Activated naive CD8-positive, alpha-beta T cell treated with anti-CD3 and anti-CD28 coated beads, Interleukin-2, amount 50 U/mL, for 16 hours (primary cell): ENCODE data around the gene EHMT1.
A peak's percentile ranks its signal among the peaks of the same experiment; 100 is the strongest.
"Not testable (repeated sequence)": the region's sequence is repeated elsewhere in the genome, so short reads cannot be mapped to it uniquely, and the experiment has no call there.

Experiments
- DNase-seq: peaks from one replicate; pipeline ENCODE4 v3.0.0-alpha.2; 2020; ENCODE audit warnings: low read depth, low spot score

EHMT1 gene

DNA sequence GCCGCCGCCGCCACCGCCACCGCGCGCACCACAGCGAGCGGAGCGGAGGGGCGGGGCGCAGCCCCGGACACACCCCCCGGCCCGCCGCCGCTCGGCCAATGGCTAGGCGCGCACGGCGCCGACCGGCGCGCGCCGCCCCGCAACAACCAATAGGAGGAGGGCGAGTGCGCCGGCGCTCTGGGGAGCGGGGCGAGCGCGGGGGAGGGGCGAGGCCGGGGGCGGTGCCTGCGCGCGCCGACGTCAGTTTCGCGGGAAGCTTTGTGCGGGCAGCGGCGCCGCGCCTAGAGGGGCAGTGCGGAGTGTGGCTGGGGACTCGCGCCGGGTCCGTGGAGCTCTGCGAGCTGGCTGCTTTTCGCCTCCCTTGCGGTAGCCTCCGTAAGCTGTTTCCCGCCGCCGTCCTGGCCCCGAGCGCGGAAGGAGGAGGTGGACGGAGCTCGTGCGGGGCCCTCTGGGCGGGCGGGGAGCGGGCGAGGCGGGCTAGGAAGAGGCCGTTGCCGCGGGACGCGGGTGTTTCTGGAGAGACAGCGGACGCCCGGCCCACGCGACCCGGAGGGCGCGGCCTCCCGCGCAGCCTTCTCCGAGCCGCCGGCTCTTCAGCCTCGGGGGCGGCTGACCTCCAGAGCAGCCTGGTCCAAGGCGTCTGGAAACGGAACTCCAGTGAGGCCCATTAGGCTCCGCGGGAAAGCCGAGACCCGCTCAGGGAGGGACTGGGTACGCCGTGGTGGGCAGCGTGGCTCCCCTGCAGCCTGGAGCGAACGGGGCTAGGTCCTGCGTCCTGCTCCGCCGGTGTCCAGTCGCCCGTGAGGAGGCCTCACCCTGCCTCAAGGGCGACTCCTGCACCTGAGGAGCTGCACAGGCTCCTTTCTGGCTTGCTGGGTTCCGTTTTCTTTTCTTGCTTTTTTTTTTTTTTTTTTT is 28.1 kb upstream of the EHMT1 start, which contains the start of gene ZMYND19:
ZMYND19 (minus strand) TSS at position 44 of the 915 bp plus-strand sequence. CDS start 249 bp downstream, outside the sequence.
- peak; percentile 72 for DNase-seq

DNA sequence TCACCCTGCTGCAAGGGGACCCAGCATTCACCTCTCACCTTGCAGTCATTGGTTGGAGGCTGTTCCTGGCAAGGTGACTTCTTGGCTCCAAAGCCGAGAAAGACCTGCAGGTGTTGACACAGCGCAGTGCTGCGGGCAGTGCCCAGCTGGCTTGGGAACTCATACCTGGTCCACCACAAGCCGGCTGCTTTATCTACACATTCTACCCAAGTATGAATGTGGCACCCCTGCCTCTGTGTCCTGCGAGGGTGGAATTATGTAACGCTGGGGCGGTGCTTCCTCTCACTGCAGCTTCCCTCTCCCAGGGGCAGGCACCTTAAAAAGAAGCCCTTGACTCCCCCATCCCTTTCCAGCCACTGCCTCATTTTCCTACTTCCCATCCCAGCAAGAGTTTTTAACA is 26.0 kb upstream of the EHMT1 start:
- DNase-seq: no peak

DNA sequence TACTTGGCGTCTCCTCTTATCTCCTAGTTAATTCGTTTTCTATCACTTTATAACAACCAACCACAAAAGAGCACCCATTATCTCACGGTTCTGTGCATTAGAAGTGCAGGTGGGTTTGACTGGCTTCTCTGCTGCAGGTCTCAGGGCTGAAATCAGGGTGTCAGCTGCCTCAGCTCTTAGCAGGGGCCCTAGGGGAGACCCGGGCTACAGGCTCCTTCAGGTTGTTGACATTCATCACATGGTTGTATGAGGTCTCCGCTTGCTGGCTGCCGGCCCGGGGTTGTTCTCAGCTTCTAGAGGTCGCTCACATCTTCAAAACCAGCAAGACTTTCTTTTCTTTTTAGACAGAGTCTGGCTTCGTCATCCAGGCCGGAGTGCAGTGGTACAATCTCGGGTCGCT is 25.6 kb upstream of the EHMT1 start:
- DNase-seq: no peak

- DNase-seq: not testable (repeated sequence)
These were observed 22.2 kb upstream of the EHMT1 start for GRCh38 chr9:137596577-137596976.

DNA sequence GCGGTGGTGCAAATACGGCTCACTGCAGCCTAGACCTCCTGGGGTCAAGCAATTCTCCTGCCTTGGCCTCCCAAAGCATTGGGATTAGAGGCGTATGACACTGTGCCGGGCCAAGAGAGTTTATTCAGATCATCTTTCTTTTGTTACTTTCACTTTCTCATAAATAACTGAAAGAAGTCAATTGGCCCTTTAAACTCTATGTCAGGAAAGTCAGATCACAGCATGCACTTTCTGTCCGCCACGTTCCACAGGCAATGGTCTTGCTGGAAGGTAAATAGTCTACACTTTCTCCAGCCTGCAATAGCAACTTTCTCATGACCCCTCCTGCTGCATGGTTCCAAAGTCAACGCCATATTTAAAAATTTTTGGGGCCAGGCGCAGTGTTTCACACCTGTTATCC is 19.9 kb upstream of the EHMT1 start:
- no peak for DNase-seq

GRCh38 chr9:137602661-137603060 is 16.1 kb upstream of the EHMT1 start:
- no peak for DNase-seq

- DNase-seq: no peak
These were observed 14.9 kb upstream of the EHMT1 start for GRCh38 chr9:137603879-137604278.

- DNase-seq: no peak
These were observed 14.3 kb upstream of the EHMT1 start for GRCh38 chr9:137604345-137605086.

DNA sequence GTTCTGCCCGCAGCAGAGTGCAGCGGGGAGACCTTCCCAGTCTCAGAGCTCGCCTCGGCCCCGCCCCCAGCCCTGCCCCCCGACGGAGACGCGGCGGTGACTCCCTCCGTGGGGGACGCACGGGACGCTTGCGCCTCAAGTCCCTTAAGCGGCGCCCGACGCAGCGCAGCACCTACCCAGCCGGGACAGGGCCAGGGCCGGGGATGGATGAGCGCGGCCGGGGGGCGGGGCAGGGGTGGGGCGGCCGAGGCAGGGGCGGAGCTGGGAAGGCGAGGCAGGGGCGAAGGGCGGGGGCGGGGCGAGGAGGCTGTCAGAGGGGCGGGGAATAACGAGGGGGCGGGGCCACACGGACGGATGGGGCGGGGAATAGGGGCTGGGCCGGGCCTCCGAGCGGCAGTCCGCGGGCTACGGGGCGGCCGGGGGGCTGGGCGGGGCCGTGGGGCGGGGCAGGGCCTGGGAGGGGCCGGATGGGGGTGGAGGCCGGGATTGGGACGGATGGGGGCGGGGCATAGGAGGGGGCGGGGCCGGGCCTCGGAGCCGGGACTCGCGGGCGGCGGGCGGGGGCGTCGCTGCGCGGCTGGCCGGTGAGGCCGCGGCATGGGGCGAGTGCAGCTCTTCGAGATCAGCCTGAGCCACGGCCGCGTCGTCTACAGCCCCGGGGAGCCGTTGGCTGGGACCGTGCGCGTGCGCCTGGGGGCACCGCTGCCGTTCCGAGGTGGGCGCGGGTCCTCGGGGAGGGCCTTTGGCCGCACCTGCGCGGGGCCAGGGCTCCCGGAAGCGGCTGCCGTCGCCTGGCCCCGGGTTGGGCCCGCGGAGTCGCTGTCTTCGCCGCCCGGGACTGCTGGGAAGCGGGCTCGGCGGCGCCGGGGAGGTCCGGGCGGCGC is 13.4 kb upstream of the EHMT1 start, which contains the start of gene ARRDC1:
ARRDC1 (plus strand) TSS at position 566 of the 884 bp plus-strand sequence; CDS start at position 598, 32 bp downstream.
- peak; percentile 84 for DNase-seq

GRCh38 chr9:137606005-137606621 is 12.7 kb upstream of the EHMT1 start:
- no peak for DNase-seq

DNA sequence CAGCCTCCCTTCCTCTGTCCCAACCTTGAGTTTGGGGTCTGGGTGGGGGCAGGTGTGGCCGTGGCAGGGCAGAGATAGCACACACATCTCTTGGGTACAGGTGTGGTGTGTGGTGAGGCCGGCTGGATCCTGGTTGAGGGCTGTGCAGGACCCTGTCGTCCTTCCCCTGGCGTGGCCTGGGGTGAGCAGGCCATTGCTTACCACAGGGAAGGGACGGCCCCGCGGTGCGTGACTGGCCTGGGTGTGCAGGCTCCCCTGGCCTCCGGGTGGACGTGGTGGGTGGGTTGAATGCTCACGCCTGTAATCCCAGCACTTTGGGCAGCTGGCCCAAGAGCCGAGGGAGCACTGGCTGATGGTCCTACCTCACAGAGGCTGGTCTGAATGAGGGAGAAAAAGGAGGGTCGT is 12.1 kb upstream of the EHMT1 start:
- DNase-seq: no peak

DNA sequence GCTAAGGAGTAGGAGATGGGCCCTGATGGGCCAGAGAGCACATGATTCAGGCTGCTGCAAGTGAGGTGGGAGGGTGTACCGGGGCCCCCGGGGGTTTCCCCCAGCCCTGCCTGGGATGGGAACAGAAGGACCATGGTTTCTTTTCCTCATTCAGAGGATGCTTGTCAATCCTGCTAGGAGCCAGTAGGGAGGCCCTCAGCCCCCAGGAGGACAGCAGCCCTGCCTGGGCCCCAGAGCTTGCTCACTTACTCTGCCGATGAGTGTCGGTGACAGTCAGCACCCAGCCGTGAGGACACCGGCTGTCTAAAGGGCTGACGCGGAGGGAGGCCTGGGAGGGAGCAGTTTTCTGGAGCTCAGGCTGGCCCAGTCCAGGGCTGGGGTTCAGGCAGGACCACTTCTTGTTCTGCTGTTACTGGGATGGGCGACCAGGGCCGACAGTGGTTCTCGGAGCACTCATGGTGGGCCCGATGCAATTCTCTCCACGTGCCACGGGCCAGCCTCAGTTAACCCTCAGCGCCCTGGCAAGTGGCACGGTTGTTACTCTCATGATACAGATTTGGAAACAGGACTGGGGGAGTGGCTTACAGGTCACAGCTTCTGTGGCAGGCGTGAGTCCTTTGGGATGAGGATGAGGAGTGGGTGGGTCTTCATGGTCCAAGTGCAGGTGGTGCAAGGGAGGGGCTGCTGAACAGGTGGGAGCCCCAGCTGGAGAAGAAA is 11.5 kb upstream of the EHMT1 start:
- no peak for DNase-seq

- DNase-seq: no peak
These were observed 7.9 kb upstream of the EHMT1 start for GRCh38 chr9:137610944-137611343.

- no peak for DNase-seq
These were observed 6.9 kb upstream of the EHMT1 start for GRCh38 chr9:137611623-137612609.

DNA sequence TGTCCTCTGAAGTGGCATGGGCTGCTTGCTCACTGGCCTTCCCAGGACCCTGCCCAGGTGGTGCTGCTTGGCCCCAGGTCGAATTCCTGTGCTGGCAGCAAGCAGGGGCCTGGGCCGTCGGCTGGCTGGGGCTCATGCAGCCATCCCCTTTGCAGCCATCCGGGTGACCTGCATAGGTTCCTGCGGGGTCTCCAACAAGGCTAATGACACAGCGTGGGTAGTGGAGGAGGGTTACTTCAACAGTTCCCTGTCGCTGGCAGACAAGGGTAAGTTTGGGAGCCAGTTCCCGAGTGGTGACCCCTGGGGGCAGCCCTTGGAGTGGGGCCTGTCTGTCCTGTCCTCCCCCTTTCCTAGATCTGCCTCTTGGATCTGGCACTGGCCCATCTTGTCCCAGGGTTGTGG is 6.1 kb upstream of the EHMT1 start:
- no peak for DNase-seq

- no peak for DNase-seq
These were observed 5.5 kb upstream of the EHMT1 start for GRCh38 chr9:137613259-137613658.

- DNase-seq: no peak
These were observed 4.9 kb upstream of the EHMT1 start for GRCh38 chr9:137613738-137614523.

GRCh38 chr9:137614631-137615386 is 4.0 kb upstream of the EHMT1 start:
- DNase-seq: no peak
